Smooth muscle cell (in vitro differentiated cells): ENCODE measurements around the gene ANG. TPM values are rescaled to one million over a fixed set of nuclear protein-coding genes. Genes with fewer than 3 reads are reported as not detected.

Source experiments
- DNase-seq: peaks from one replicate; lab custom pipeline; 2025; ENCODE audit not compliant: unreplicated experiment; lab: John Stamatoyannopoulos, UW
- H2AFZ ChIP-seq: fragments of 200-600 bp; sonication (generic); 2 replicates; pipeline ENCODE4 v1.6.0; 2016; ENCODE audit warnings: antibody characterized with exemption, low read depth, mild to moderate bottlenecking
- H3F3A ChIP-seq: fragments of 200-600 bp; sonication (generic); 2 replicates; pipeline ENCODE4 v1.6.0; 2017; ENCODE audit warnings: antibody characterized with exemption, low read depth
- H3K27ac ChIP-seq: fragments of 200-600 bp; sonication (generic); 2 replicates; pipeline ENCODE4 v1.5.1; 2016; ENCODE audit warnings: low read depth, mild to moderate bottlenecking
- H3K27me3 ChIP-seq: fragments of 200-600 bp; sonication (generic); 2 replicates; pipeline ENCODE4 v1.6.1; 2016; ENCODE audit warnings: low read depth, mild to moderate bottlenecking
- H3K36me3 ChIP-seq: fragments of 200-600 bp; sonication (generic); 2 replicates; pipeline ENCODE4 v1.5.1; 2016; ENCODE audit warnings: low read depth
- H3K4me1 ChIP-seq: fragments of 200-600 bp; sonication (generic); 2 replicates; pipeline ENCODE4 v1.5.1; 2016; ENCODE audit warnings: low read depth
- H3K4me2 ChIP-seq: fragments of 200-600 bp; sonication (generic); 2 replicates; pipeline ENCODE4 v1.6.0; 2016; ENCODE audit warnings: mild to moderate bottlenecking
- H3K4me3 ChIP-seq: fragments of 200-600 bp; sonication (generic); 2 replicates; pipeline ENCODE4 v1.5.1; 2016; ENCODE audit warnings: mild to moderate bottlenecking
- H3K79me2 ChIP-seq: fragments of 200-600 bp; sonication (generic); 2 replicates; pipeline ENCODE4 v1.6.0; 2016; ENCODE audit warnings: low read depth, mild to moderate bottlenecking
- H3K9ac ChIP-seq: fragments of 200-600 bp; sonication (generic); 2 replicates; pipeline ENCODE4 v1.6.0; 2016; ENCODE audit warnings: low read depth
- H3K9me3 ChIP-seq: fragments of 200-600 bp; sonication (generic); replicated peaks from 2 replicates; pipeline ENCODE4 v1.5.1; 2016; ENCODE audit warnings: low read depth
- H4K20me1 ChIP-seq: fragments of 200-600 bp; sonication (generic); 2 replicates; pipeline ENCODE4 v1.6.0; 2016; ENCODE audit warnings: low read depth
- WGBS: methylation state at CpG from one replicate; pipeline ENCODE4 v1.1.7; 2016; ENCODE audit warnings: low lambda C conversion rate; 5-methylcytosine and 5-hydroxymethylcytosine counted together
- polyA plus RNA-seq: library from polyadenylated mRNA; unstranded; fragments of >200 nt; fragmentation: Nextera tagmentation; extraction: Ambion mirVana; gene quantifications from 2 replicates; pipeline ENCODE4 v1.2.1, GENCODE V29; 2016
- total RNA-seq: library from RNA; depleted of rRNA; stranded (reverse); fragments of >200 nt; gene quantifications from 2 replicates; pipeline ENCODE4 v1.2.3, GENCODE V29; 2014
- TF ChIP-seq, protein P1 (sequence below): fragments of 200-600 bp; sonication (generic); IDR thresholded peaks from 2 replicates; pipeline ENCODE4 v1.5.1; 2017; ENCODE audit warnings: borderline replicate concordance, mild to moderate bottlenecking, antibody characterized with exemption; ENCODE audit not compliant: insufficient read depth, poor library complexity, severe bottlenecking

ANG gene
- total and polyA plus RNA-seq, 2 experiments from 2014 or later, result 7.1 to 19.5 TPM

DNA sequence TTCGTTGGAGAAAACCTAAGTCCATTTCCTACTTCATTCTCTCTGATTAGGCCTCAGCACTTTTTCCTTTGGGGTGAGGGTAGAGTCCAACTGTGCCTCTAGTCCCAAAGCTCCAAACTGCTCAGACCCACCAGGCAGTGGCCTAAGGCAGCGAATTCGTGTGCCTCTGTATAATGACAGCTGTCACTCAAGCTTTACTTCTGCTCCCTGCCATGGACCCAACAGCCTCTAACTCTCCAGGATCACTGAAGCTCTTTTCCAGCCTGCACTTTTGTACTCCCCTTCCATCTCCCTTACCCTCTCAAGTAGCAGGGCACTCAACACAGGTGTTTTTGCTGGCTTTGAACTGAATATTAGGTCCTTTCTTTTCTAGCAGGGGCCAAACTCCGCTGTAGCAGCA lies 32.3 kb upstream of the ANG start:
- Histone ChIP-seq H3K27me3 (peaks cover 86% of the 10 kb centered on the region), H3K9me3 (no peaks in the 10 kb centered on the region), H4K20me1 (no peaks in the 10 kb centered on the region), H3K4me3 (no peak overlapping the region), H3F3A (no peaks in the 10 kb centered on the region), H3K9ac (no peak overlapping the region), H3K36me3 (no peaks in the 10 kb centered on the region), H2AFZ (no peak overlapping the region), H3K27ac (no peak overlapping the region), H3K4me1 (no peaks in the 10 kb centered on the region), H3K4me2 (no peak overlapping the region), H3K79me2 (no peaks in the 10 kb centered on the region)
- no peak for DNase-seq
- 86% methylated on average over 4 of the region's 4 CpGs for WGBS
- TF ChIP-seq, protein P1, sequence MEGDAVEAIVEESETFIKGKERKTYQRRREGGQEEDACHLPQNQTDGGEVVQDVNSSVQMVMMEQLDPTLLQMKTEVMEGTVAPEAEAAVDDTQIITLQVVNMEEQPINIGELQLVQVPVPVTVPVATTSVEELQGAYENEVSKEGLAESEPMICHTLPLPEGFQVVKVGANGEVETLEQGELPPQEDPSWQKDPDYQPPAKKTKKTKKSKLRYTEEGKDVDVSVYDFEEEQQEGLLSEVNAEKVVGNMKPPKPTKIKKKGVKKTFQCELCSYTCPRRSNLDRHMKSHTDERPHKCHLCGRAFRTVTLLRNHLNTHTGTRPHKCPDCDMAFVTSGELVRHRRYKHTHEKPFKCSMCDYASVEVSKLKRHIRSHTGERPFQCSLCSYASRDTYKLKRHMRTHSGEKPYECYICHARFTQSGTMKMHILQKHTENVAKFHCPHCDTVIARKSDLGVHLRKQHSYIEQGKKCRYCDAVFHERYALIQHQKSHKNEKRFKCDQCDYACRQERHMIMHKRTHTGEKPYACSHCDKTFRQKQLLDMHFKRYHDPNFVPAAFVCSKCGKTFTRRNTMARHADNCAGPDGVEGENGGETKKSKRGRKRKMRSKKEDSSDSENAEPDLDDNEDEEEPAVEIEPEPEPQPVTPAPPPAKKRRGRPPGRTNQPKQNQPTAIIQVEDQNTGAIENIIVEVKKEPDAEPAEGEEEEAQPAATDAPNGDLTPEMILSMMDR, result no peak

DNA sequence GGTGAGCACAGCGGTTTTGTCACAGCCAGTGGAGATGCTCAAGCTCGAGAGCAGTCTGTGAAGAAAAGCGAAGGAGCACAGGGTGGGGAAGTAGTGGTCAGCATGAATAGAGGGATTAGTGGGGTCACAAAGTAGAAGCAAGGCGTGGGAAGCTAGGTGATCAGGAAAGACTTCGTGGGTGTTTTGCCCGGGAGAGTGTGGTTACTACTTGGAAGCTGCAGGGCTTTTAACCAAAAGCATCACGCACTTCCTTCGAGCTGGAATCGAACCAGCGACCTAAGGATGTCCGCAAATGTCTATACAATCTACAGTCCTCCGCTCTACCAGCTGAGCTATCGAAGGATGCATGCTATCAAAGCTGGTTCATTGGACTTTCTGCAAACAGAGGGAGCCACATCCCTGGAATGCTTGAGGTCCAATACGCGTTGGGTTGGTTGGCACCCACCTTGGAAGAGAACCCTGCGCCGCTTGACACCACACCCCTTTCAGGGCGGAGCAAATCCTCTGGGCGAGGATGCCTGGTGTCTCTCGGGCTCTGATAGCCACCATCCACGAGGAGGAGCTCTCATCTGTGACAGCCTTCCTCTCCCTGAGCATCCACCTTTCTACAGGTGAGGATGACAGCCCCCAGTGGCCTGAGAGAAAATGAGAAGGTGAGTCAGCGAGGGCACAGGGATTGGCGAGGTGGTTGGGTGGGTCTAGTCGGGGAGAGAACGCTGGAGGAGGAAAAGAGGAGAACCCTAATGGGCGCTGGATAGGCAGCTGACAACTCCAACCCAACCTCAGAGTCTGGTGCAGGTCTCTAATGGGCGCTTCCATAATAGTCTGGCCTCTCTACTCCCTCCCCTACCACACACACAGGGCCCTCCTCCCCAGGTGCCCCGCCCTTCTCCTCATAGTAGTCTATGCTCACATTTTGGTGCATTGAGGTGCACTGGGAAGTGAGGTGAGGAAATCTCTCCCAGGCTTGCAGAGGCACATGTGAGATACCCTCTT lies 31.1 kb upstream of the ANG start:
- H4K20me1 ChIP-seq, result no peaks in the 10 kb centered on the region
- no peak overlapping the region for H3K9ac ChIP-seq
- no peak overlapping the region for H3K4me2 ChIP-seq
- TF ChIP-seq, protein P1, result no peak
- no peaks in the 10 kb centered on the region for H3K79me2 ChIP-seq
- peaks cover 86% of the 10 kb centered on the region for H3K27me3 ChIP-seq
- H3K27ac ChIP-seq, result no peak overlapping the region
- no peak overlapping the region for H2AFZ ChIP-seq
- H3K36me3 ChIP-seq, result no peaks in the 10 kb centered on the region
- H3K4me3 ChIP-seq, result no peak overlapping the region
- no peaks in the 10 kb centered on the region for H3K4me1 ChIP-seq
- DNase-seq, result no peak
- no peaks in the 10 kb centered on the region for H3F3A ChIP-seq
- no peaks in the 10 kb centered on the region for H3K9me3 ChIP-seq
- 22% methylated on average over 28 of the region's 28 CpGs for WGBS

DNA sequence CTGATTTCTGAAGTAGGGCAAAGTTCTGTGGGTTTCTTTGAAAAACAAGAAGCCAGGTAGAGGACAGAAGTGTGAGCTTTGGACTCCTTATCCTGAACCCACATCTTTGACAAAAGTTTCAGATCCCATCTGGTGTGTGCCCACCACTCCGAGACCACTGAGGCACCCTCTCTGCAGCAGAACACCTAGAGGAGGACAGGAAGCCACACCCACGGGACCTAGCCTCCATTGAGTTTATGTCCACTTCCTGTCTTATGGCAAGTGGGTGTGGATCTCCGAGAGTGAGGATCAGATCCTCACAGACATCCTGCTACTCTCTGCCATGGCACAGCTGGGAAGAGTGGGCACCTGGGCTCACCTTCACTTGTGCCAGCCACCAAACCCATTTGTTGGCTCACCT lies 30.3 kb upstream of the ANG start:
- H3F3A ChIP-seq, result no peaks in the 10 kb centered on the region
- H3K79me2 ChIP-seq, result no peaks in the 10 kb centered on the region
- H4K20me1 ChIP-seq, result no peaks in the 10 kb centered on the region
- no peaks in the 10 kb centered on the region for H3K4me1 ChIP-seq
- H2AFZ ChIP-seq, result no peak overlapping the region
- H3K9me3 ChIP-seq, result no peaks in the 10 kb centered on the region
- no peak overlapping the region for H3K4me2 ChIP-seq
- no peak for DNase-seq
- H3K4me3 ChIP-seq, result no peak overlapping the region
- H3K27me3 ChIP-seq, result peaks cover 86% of the 10 kb centered on the region
- H3K9ac ChIP-seq, result no peak overlapping the region
- H3K27ac ChIP-seq, result no peak overlapping the region
- 82% methylated on average over 3 of the region's 3 CpGs for WGBS
- TF ChIP-seq, protein P1, result no peak
- no peaks in the 10 kb centered on the region for H3K36me3 ChIP-seq

DNA sequence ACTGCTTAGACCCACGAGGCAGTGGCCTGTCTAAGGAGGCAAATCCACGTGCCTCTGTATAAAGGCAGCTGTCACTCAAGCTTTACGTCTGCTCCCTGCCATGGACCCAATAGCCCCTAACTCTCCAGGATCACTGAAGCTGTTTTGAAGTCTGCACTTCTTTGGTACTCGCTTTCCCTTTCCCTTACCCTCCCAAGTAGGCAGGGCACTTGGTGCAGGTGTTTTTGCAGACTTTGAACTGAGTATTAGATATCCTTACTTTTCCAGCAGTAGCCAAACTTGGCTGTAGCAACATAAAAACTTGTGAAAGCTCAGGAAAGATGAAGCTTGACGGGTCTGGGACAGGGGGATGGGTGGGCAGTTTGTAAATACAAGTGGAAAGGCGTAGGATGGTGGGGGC lies 29.2 kb upstream of the ANG start:
- TF ChIP-seq, protein P1, result no peak
- no peak overlapping the region for H3K4me2 ChIP-seq

More for the DNA sequence above, 29.2 kb upstream of the ANG start:
- Histone ChIP-seq H3K9ac (no peak overlapping the region), H3K9me3 (no peaks in the 10 kb centered on the region), H4K20me1 (no peaks in the 10 kb centered on the region), H3K27ac (no peak overlapping the region), H3K27me3 (peaks cover 86% of the 10 kb centered on the region), H3K4me1 (no peaks in the 10 kb centered on the region), H3K36me3 (no peaks in the 10 kb centered on the region), H3K79me2 (no peaks in the 10 kb centered on the region), H2AFZ (no peak overlapping the region), H3K4me3 (no peak overlapping the region), H3F3A (no peaks in the 10 kb centered on the region)
- no peak for DNase-seq
- 84% methylated on average over 6 of the region's 6 CpGs for WGBS
